HPDE6-E6E7 (cell line): ENCODE data around the gene HSF2BP.
"Not testable (repeated sequence)": the region's sequence is repeated elsewhere in the genome, so short reads cannot be mapped to it uniquely, and the experiment has no call there.

Experiments used
- DNase-seq: peaks from one replicate; pipeline ENCODE4 v3.0.0; 2011; ENCODE audit warnings: missing footprints; ENCODE audit errors: extremely low spot score

Gene HSF2BP

GRCh38 chr21:43597540-43598250 is 61.6 kb downstream of the HSF2BP start:
- DNase-seq, result no peak

- peak; percentile 59 for DNase-seq
Measured at GRCh38 chr21:43597052-43597451, 62.2 kb downstream of the HSF2BP start.

GRCh38 chr21:43596616-43597015 is 62.7 kb downstream of the HSF2BP start:
- no peak for DNase-seq

- DNase-seq, result not testable (repeated sequence)
Measured at GRCh38 chr21:43595769-43596168, 63.5 kb downstream of the HSF2BP start.

- no peak for DNase-seq
Measured at GRCh38 chr21:43593078-43593477, 66.2 kb downstream of the HSF2BP start.

- no peak for DNase-seq
Measured at GRCh38 chr21:43591571-43591970, 67.7 kb downstream of the HSF2BP start.

- DNase-seq, result no peak
Measured at GRCh38 chr21:43590194-43590593, 69.1 kb downstream of the HSF2BP start.

- no peak for DNase-seq
Measured at GRCh38 chr21:43588957-43589356, 70.3 kb downstream of the HSF2BP start.

GRCh38 chr21:43585924-43586413 is 73.3 kb downstream of the HSF2BP start:
- DNase-seq, result peak; percentile 85

GRCh38 chr21:43585514-43585913 is 73.8 kb downstream of the HSF2BP start:
- DNase-seq, result no peak

- no peak for DNase-seq
Measured at GRCh38 chr21:43581453-43581852, 77.8 kb downstream of the HSF2BP start.

GRCh38 chr21:43578677-43579303 is 80.5 kb downstream of the HSF2BP start:
- DNase-seq, result no peak

GRCh38 chr21:43575473-43575844 is 83.8 kb downstream of the HSF2BP start:
- no peak for DNase-seq

- no peak for DNase-seq
Measured at GRCh38 chr21:43574741-43575472, 84.4 kb downstream of the HSF2BP start.

- DNase-seq, result no peak
Measured at GRCh38 chr21:43573921-43574320, 85.4 kb downstream of the HSF2BP start.

- DNase-seq, result no peak
Measured at GRCh38 chr21:43572446-43572845, 86.8 kb downstream of the HSF2BP start.

- DNase-seq, result no peak
Measured at GRCh38 chr21:43571976-43572375, 87.3 kb downstream of the HSF2BP start.

GRCh38 chr21:43570195-43570594 is 89.1 kb downstream of the HSF2BP start:
- not testable (repeated sequence) for DNase-seq

- DNase-seq, result not testable (repeated sequence)
Measured at GRCh38 chr21:43562451-43562850, 96.8 kb downstream of the HSF2BP start.

GRCh38 chr21:43540561-43540960 is 118.7 kb downstream of the HSF2BP start:
- not testable (repeated sequence) for DNase-seq

- DNase-seq, result not testable (repeated sequence)
Measured at GRCh38 chr21:43522495-43523131, 136.7 kb downstream of the HSF2BP start.

GRCh38 chr21:43517701-43518100 is 141.6 kb downstream of the HSF2BP start:
- not testable (repeated sequence) for DNase-seq
